Measurements from ENCODE around the gene MED9. TPM values are rescaled to one million over a fixed set of nuclear protein-coding genes. Genes with fewer than 3 reads are reported as not detected.
"Not testable (repeated sequence)": the region's sequence is repeated elsewhere in the genome, so short reads cannot be mapped to it uniquely, and the experiment has no call there.

The MED9 gene
- total RNA-seq, 1 donor from 2014 or later: 11.9 TPM

DNA sequence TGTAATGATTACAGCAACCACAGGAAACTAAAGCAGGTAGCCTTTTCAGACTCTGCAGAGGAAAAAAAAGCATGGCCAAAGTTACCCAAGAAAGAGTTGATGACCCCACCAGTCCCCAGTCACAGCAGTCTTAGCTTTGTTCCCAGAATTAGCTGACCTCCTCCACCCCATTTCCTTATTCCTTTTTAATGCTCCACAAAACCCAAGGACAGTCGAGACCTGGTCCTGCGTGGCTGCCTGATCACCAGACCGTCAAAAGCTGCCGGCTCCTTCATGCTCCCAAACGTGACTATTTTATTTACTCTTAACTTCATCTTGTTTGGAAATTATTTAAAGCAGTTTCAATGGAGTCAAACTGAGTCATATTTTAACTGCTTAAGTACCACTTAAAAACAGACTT lies 28.7 kb upstream of the MED9 start:
- DNase-seq (ENCODE audit: low read depth): no peak
- H3K27me3 ChIP-seq (ENCODE audit: control insufficient read depth, insufficient read depth, low read length): no peaks in the 10 kb centered on the region
- no peaks in the 10 kb centered on the region for H3K36me3 ChIP-seq (ENCODE audit: control insufficient read depth, insufficient read depth, low read length)
- TF ChIP-seq, protein P1, sequence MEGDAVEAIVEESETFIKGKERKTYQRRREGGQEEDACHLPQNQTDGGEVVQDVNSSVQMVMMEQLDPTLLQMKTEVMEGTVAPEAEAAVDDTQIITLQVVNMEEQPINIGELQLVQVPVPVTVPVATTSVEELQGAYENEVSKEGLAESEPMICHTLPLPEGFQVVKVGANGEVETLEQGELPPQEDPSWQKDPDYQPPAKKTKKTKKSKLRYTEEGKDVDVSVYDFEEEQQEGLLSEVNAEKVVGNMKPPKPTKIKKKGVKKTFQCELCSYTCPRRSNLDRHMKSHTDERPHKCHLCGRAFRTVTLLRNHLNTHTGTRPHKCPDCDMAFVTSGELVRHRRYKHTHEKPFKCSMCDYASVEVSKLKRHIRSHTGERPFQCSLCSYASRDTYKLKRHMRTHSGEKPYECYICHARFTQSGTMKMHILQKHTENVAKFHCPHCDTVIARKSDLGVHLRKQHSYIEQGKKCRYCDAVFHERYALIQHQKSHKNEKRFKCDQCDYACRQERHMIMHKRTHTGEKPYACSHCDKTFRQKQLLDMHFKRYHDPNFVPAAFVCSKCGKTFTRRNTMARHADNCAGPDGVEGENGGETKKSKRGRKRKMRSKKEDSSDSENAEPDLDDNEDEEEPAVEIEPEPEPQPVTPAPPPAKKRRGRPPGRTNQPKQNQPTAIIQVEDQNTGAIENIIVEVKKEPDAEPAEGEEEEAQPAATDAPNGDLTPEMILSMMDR (IDR thresholded peaks at IDR 0.05; ENCODE audit: insufficient read depth, low read length, poor library complexity, severe bottlenecking): no peak
- no peak overlapping the region for H3K4me3 ChIP-seq (ENCODE audit: low read depth, low read length)

DNA sequence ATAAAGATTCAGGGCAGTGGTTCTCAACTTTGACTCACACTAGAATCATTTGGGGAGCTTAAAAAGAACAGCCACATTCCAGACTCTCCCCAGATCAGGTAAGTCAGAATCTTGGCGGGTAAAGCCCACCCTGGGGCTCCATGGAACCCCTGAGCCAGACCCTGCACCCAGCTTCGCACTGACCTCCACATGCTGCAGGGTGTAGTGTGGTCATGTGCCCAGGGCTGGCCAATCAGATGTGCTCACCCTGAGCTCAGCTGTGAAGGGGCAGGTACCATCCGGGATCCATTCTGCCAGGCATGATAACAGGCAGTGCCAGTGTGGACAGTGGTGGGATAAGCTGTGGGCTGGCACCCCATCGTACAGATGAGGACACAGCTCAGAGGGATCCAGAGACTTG lies 28.1 kb upstream of the MED9 start:
- H3K27me3 ChIP-seq (ENCODE audit: control insufficient read depth, insufficient read depth, low read length): no peaks in the 10 kb centered on the region
- DNase-seq (ENCODE audit: low read depth): no peak
- TF ChIP-seq, protein P1 (IDR thresholded peaks at IDR 0.05; ENCODE audit: insufficient read depth, low read length, poor library complexity, severe bottlenecking): no peak
- H3K4me3 ChIP-seq (ENCODE audit: low read depth, low read length): no peak overlapping the region
- no peaks in the 10 kb centered on the region for H3K36me3 ChIP-seq (ENCODE audit: control insufficient read depth, insufficient read depth, low read length)

DNA sequence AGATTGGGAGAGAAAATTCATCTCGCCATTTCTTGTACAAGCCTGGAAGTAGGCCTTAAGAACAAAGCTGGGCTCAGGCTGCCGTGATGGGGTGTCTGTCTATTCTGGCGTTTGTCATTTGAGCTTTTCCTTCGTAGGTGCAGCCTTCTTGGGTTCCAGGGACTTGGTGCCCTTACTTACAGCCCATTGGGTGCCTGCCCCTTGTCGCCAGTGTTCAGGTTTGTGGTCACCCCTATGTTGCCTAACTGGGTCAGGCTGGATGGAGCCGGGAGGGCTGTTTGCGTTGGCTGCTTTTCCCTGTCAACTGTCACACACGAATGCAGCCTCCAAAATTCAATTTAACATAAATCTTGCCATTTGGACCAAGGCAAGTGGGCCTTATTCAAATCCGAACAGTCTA lies 23.7 kb upstream of the MED9 start:
- no peak for DNase-seq (ENCODE audit: low read depth)

DNA sequence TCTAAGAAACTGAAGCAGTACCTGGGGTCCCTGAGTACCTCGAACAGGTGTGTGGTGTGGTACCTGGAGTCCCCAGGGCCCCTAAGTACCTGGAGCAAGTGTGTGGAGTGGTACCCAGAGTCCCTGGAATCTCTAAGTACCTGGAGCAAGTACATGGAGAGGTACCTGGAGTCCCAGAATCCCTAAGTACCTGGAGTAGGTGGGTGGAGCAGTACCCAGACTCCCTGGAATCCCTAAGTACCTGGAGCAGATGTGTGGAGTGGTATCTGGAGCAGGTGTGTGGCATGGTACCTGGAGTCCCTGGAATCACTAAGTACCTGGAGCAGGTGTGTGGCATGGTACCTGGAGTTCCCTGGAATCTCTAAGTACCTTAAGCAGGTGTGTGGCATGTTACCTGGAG lies 22.5 kb upstream of the MED9 start:
- Histone ChIP-seq H3K27me3 (ENCODE audit: control insufficient read depth, insufficient read depth, low read length) (no peaks in the 10 kb centered on the region), H3K36me3 (ENCODE audit: control insufficient read depth, insufficient read depth, low read length) (no peaks in the 10 kb centered on the region), H3K4me3 (ENCODE audit: low read depth, low read length) (no peak overlapping the region)
- TF ChIP-seq, protein P1 (IDR thresholded peaks at IDR 0.05; ENCODE audit: insufficient read depth, low read length, poor library complexity, severe bottlenecking): no peak
- DNase-seq (ENCODE audit: low read depth): no peak

More for the DNA sequence above, 23.7 kb upstream of the MED9 start:
- H3K27me3 ChIP-seq (ENCODE audit: control insufficient read depth, insufficient read depth, low read length): no peaks in the 10 kb centered on the region
- TF ChIP-seq, protein P1 (IDR thresholded peaks at IDR 0.05; ENCODE audit: insufficient read depth, low read length, poor library complexity, severe bottlenecking): no peak
- H3K36me3 ChIP-seq (ENCODE audit: control insufficient read depth, insufficient read depth, low read length): no peaks in the 10 kb centered on the region
- no peak overlapping the region for H3K4me3 ChIP-seq (ENCODE audit: low read depth, low read length)

DNA sequence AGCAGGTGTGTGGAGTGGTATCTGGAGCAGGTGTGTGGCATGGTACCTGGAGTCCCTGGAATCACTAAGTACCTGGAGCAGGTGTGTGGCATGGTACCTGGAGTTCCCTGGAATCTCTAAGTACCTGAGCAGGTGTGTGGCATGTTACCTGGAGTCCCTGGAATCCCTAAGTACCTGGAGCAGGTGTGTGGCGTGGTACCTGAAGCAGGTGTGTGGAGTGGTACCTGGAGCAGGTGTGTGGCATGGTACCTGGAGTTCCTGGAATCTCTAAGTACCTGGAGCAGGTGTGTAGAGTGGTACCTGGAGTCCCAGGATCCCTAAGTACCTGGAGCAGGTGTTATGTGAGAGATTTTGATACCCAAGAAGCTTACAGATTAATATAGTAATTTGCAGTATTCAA lies 22.1 kb upstream of the MED9 start:
- H3K36me3 ChIP-seq (ENCODE audit: control insufficient read depth, insufficient read depth, low read length); DNase-seq (ENCODE audit: low read depth); H3K27me3 ChIP-seq (ENCODE audit: control insufficient read depth, insufficient read depth, low read length); H3K4me3 ChIP-seq (ENCODE audit: low read depth, low read length): not testable (repeated sequence)

DNA sequence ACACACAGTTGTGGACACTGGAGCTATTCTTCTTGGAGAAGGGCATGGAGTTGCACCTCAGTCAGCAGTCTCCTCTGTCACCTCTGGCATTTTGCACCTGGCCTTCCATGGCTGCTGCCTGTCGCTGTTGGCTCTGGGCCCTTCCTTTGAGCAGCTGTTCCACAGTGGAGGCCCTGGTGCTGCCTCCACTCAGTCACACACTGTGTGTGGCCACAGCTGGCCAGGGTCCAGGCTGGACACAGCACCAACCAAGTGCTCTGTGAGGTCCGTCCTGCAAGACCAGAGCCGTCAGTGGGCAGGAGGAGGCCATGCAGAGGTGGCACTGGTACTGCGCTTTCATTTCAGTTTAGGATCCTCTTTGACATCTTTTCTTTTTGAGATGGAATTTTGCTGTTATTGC lies 21.6 kb upstream of the MED9 start:
- TF ChIP-seq, protein P1 (IDR thresholded peaks at IDR 0.05; ENCODE audit: insufficient read depth, low read length, poor library complexity, severe bottlenecking): no peak
- no peak for DNase-seq (ENCODE audit: low read depth)
- no peak overlapping the region for H3K4me3 ChIP-seq (ENCODE audit: low read depth, low read length)
- H3K27me3 ChIP-seq (ENCODE audit: control insufficient read depth, insufficient read depth, low read length): no peaks in the 10 kb centered on the region
- no peaks in the 10 kb centered on the region for H3K36me3 ChIP-seq (ENCODE audit: control insufficient read depth, insufficient read depth, low read length)

Measured in kidney epithelial cell (primary cell).